Measurements from ENCODE around the gene EXOSC1.
A peak's percentile ranks its signal among the peaks of the same experiment; 100 is the strongest.
"Not testable (repeated sequence)": the region's sequence is repeated elsewhere in the genome, so short reads cannot be mapped to it uniquely, and the experiment has no call there.

The EXOSC1 gene

DNA sequence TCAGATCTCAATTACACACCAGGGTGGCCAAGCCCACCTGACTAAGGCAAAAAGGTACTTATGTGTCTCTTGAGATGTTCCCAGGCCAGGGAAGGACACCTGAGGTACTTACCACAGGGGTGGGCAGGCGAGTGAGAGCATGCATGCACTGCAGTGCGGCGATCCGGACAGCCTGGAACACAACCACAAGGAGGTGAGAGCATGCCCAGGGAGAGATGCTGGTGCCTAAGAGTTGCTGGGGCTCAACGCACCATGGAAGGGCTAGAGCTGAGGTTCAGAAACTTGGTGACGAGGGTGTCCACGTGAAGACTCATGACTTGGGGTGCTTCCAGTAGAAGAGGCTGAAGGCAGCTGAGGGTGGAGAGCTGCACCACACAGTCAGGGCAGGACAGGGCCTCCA, 13.3 kb upstream of the EXOSC1 start:
- DNase-seq (ENCODE audit: low read depth): no peak

DNA sequence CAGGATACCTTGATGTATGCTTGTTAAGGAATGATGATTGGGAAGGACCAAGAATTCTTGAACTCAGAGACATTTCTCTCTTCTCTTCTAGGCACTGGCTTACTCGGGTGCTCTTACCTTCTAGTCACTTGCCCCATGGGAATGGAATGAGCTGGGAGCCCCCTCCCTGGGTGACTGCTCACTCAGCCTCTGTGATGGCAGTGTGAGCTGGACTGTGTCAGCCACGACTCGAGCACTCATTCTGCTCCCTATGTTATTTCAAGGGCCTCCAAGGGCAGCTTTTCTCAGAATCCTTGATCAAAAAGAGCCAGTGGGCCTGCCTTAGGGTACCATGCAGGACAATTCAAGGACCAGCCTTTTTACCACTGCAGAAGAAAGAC, 10.9 kb upstream of the EXOSC1 start:
- DNase-seq (ENCODE audit: low read depth): no peak

GRCh38 chr10:97456034-97456685, 10.4 kb upstream of the EXOSC1 start:
- no peak for DNase-seq (ENCODE audit: low read depth)

- no peak for DNase-seq (ENCODE audit: low read depth)
Observed at GRCh38 chr10:97454330-97455036, 8.7 kb upstream of the EXOSC1 start.

- no peak for DNase-seq (ENCODE audit: low read depth)
Observed at GRCh38 chr10:97452352-97452751, 6.5 kb upstream of the EXOSC1 start.

DNA sequence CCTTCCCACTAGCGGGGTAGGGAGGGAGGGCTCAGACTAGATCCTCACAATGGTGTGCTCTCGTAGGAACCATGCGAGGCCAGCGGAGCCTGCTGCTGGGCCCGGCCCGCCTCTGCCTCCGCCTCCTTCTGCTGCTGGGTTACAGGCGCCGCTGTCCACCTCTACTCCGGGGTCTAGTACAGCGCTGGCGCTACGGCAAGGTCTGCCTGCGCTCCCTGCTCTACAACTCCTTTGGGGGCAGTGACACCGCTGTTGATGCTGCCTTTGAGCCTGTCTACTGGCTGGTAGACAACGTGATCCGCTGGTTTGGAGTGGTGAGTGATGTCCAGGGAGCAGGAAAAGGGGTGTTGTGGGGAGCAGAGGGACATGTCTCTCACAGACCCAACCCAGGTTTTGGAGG, 5.8 kb upstream of the EXOSC1 start:
- DNase-seq (ENCODE audit: low read depth): no peak

- no peak for DNase-seq (ENCODE audit: low read depth)
Observed at GRCh38 chr10:97450828-97451227, 5.0 kb upstream of the EXOSC1 start.

DNA sequence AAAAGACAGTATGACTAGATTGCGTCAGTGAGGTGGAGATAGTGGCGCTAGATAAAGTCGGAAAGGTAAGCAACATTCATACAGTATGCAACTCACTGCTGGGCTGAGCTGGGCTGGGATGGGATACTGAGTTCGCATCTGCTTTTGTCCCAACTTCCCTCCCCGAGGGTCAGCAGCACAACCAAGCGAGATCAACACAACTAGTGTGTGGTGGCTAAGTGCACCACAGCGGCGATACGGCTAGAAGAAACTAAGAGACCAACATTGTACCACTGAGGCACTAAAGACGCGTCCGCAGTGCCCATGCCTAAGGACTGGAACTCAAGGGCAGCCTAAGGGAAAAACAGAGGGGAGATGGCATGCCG, 467 bp downstream of the EXOSC1 start:
- no peak for DNase-seq (ENCODE audit: low read depth)

DNA sequence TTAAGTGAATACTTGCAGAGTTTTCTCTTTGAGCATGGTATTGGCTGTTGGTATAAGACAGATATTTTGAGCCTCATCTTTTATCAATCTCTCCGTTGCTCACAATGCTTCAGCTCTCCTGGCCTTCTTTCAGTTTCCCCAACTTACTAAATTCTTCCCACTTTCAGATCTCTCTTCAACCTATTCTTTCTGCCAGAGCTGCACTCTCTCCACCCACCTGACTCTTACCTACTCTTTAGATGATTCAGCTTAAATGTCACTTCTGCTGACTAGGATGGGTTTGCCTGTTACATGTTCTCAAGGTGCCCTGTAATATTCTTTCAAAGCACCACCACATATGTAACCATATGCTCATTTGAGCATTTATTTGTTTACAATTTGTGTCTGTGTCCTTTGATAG, 1.6 kb downstream of the EXOSC1 start:
- no peak for DNase-seq (ENCODE audit: low read depth)

DNA sequence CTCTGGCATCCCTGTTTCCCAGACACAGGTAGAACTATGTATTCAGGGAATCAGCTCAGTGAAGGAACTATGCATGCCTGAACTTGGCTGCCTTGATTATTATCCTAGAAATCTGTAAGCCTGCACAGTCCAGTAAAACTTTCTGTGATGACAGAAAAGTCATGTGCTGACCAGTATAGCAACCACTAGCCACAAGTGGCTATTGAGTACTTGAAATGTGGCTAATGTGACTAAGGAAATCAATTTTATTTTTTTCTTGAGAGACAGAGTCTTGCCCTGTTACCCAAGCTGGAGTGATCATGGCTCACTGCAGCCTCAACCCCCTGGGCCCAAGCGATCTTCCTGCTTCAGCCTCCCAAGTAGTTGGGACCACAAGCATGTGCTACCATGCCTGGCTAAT, 3.5 kb downstream of the EXOSC1 start:
- no peak for DNase-seq (ENCODE audit: low read depth)

- DNase-seq (ENCODE audit: low read depth): no peak
Observed at GRCh38 chr10:97435211-97435610, 10.6 kb downstream of the EXOSC1 start.

GRCh38 chr10:97434557-97434956, 11.2 kb downstream of the EXOSC1 start:
- no peak for DNase-seq (ENCODE audit: low read depth)

DNA sequence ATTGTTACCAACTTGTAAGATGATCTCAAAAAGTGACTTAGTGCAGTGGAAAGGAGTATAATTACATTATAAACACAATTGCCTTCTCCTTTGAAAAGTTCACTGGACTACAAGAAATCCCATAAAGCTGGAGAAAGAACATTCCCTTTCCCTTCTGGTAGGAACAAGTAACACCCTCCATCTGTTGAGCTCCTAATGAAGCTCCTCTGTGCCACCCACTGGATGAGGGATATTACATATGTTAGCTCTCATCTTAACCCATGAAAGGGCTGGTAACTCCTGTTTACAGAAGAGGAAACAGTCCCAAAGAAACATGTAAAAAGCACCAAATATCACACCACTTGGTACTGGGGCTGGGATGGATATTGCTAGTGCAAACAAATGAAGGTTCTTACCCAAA, 11.8 kb downstream of the EXOSC1 start:
- no peak for DNase-seq (ENCODE audit: low read depth)

DNA sequence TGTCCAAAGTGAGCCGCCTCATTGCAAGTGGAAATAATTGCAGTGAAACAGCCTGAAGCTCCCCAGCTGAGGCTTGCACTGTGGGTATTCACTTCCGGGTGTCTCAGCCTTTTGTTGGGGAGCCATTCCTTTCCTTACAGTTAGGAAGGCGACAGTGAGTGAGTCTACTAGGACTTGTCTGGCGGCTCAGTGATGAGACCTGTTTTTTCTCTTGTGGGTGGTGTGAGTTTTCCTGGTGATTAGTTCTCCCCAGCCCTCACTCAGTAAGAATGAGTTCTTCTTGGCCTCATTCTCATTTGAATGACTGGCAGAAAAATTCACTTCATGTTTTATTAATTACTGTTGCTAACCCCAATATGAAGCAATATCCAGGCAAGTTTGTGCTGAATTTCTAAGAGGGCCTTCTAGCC, 17.2 kb downstream of the EXOSC1 start:
- peak; percentile 26 for DNase-seq (ENCODE audit: low read depth)

GRCh38 chr10:97427571-97428179, 18.1 kb downstream of the EXOSC1 start:
- no peak for DNase-seq (ENCODE audit: low read depth)

DNA sequence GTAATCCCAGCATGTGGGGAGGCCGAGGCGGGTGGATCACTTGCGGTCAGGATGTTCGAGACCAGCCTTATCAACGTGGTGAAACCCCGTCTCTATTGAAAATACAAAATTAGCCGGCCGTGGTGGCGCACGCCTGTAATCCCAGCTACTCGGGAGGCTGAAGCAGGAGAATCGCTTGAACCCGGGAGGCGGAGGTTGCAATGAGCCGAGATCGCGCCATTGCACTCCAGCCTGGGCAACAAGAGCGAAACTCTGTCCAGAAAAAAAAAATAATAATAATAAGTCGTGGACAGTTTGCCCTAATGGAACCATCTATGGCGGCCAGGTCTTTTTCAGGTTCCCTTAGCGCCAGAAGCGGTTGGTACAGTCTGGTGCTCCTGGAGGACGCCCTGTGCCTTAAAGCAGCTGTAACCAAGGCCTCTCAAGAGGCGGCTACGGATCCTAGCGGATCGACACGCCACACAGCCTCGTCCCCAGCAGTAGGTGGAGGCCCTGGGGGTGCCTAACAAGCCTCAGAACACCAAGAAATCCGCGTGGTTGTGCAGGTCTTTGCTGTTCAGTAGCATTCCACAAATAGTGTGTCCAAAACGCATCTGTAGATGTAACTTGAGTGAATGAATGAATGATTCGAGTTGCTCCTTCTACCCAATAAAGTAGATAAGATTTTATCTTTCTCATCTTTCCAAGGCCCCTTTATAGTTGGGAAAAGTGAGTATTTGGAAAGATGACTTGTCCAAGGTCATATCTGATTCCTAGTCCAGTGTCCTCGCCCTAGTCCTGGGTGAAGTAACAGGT, 18.8 kb downstream of the EXOSC1 start:
- DNase-seq (ENCODE audit: low read depth): no peak

- DNase-seq (ENCODE audit: low read depth): peak; percentile 91
Observed at GRCh38 chr10:97425964-97426775, 19.6 kb downstream of the EXOSC1 start, which contains the start of gene PGAM1. Gene PGAM1 (plus strand): TSS chr10:97426191. CDS start chr10:97426308, 117 bp downstream.

GRCh38 chr10:97423757-97424098, 22.1 kb downstream of the EXOSC1 start:
- not testable (repeated sequence) for DNase-seq (ENCODE audit: low read depth)

DNA sequence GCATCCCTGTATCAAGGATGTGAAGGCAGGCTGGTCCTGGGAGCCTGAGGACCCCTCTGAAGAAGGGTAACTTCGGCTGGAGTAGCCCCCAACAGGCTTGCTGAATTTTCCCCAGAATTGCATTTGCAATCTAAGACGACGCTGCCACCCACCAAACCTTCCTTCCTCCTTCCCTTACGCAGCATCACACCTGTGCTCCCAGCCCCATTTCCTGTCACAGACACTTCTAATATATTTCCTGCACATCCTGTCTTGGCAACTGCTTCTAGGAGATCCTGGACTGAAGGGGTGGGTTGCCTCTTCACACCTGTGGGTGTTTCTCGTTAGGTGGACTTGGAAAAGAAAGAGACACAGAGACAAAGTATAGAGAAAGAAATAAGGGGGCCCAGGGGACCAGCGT, 29.2 kb downstream of the EXOSC1 start:
- no peak for DNase-seq (ENCODE audit: low read depth)

GRCh38 chr10:97412891-97413304, 32.9 kb downstream of the EXOSC1 start:
- no peak for DNase-seq (ENCODE audit: low read depth)

- no peak for DNase-seq (ENCODE audit: low read depth)
Observed at GRCh38 chr10:97411406-97411805, 34.4 kb downstream of the EXOSC1 start.

- no peak for DNase-seq (ENCODE audit: low read depth)
Observed at GRCh38 chr10:97408496-97408992, 37.3 kb downstream of the EXOSC1 start.

All from T follicular helper cell (primary cell).